GM12891 (cell line): ENCODE measurements around the gene QARS1.

Experiments used
- POLR2A ChIP-seq: IDR thresholded peaks from 2 replicates; pipeline ENCODE4 v1.6.1; 2011; ENCODE audit warnings: low read depth, low read length, control low read depth
- POLR2AphosphoS5 ChIP-seq: IDR thresholded peaks from 2 replicates; pipeline ENCODE4 v1.6.1; 2011; ENCODE audit warnings: low read depth, low read length, control low read depth
- POU2F2 ChIP-seq: IDR thresholded peaks from 2 replicates; pipeline ENCODE4 v1.6.1; 2011; ENCODE audit warnings: low read depth, mild to moderate bottlenecking, control low read depth, low read length, moderate library complexity
- SPI1 ChIP-seq: IDR thresholded peaks from 2 replicates; pipeline ENCODE4 v1.6.1; 2011; ENCODE audit warnings: low read depth, low read length, control low read depth
- TAF1 ChIP-seq: IDR thresholded peaks from 2 replicates; pipeline ENCODE4 v1.6.1; 2011; ENCODE audit warnings: low read depth, low read length, control low read depth

- TF ChIP-seq POLR2A: no peak
- no peak for TF ChIP-seq POU2F2
- TF ChIP-seq POLR2AphosphoS5: no peak
- no peak for TF ChIP-seq SPI1
- TF ChIP-seq TAF1: no peak
Observed at GRCh38 chr3:49110780-49111179, 6.2 kb upstream of the QARS1 start.
